Measurements from ENCODE around the gene RIN2. TPM values are rescaled to one million over a fixed set of nuclear protein-coding genes. Genes with fewer than 3 reads are reported as not detected.

RIN2 gene
- total and polyA plus RNA-seq, 7 donors, result 4.4 to 33.4 (median 18.9) TPM

GRCh38 chr20:19745106-19745505 is 13.0 kb upstream of the RIN2 start:
- intact Hi-C loops (cut with DNase I), result no loop called here

DNA sequence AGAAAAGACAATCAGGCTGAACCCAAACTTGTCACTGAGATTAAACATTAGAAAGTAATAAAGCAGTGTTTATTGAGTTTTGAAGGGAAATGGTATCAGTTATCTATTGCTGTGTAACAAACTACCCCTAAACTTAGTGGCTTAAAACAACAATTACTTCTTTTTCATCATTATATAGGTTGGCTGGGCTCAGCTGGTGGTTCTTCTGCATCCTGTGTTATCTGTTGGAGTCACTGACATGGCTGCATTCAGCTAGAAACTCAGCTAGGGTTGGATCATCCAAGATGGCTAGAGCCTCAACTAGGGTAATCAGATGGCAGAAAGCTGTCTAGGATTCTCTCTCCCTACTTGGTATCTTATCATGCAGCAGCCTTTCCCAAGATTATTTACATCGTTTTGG is 12.5 kb upstream of the RIN2 start:
- no peak for DNase-seq
- no peak for ATAC-seq
- no peaks in the 10 kb centered on the region for H3K9me3 ChIP-seq
- TF ChIP-seq, protein P1, sequence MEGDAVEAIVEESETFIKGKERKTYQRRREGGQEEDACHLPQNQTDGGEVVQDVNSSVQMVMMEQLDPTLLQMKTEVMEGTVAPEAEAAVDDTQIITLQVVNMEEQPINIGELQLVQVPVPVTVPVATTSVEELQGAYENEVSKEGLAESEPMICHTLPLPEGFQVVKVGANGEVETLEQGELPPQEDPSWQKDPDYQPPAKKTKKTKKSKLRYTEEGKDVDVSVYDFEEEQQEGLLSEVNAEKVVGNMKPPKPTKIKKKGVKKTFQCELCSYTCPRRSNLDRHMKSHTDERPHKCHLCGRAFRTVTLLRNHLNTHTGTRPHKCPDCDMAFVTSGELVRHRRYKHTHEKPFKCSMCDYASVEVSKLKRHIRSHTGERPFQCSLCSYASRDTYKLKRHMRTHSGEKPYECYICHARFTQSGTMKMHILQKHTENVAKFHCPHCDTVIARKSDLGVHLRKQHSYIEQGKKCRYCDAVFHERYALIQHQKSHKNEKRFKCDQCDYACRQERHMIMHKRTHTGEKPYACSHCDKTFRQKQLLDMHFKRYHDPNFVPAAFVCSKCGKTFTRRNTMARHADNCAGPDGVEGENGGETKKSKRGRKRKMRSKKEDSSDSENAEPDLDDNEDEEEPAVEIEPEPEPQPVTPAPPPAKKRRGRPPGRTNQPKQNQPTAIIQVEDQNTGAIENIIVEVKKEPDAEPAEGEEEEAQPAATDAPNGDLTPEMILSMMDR (IDR thresholded peaks at IDR 0.05), result no peak
- H3K27ac ChIP-seq, result no peak overlapping the region
- no peaks in the 10 kb centered on the region for H3K27me3 ChIP-seq (ENCODE audit: insufficient read depth in 3 of 3, low read length in 2 of 3)
- no peaks in the 10 kb centered on the region for H3K36me3 ChIP-seq (ENCODE audit: insufficient read depth in 1 of 2, low read depth in 1 of 2)
- no peak overlapping the region for H3K4me3 ChIP-seq
- intact Hi-C loops (cut with DNase I), result no loop called here
- WGBS, 3 donors, result 84 to 100% (median 88%) methylated on average over 1 of the region's 1 CpG
- H3K4me1 ChIP-seq, result peaks cover 8% of the 10 kb centered on the region

More at GRCh38 chr20:19745106-19745505, 13.0 kb upstream of the RIN2 start:
- ATAC-seq, result no peak
- H3K36me3 ChIP-seq (ENCODE audit: insufficient read depth in 1 of 2, low read depth in 1 of 2), result no peaks in the 10 kb centered on the region
- 54 to 71% (median 56%) methylated on average over 3 of the region's 3 CpGs for WGBS, 3 donors
- H3K4me1 ChIP-seq, result peaks cover 8% of the 10 kb centered on the region
- H3K4me3 ChIP-seq, result no peak overlapping the region
- TF ChIP-seq, protein P1 (IDR thresholded peaks at IDR 0.05), result no peak
- H3K9me3 ChIP-seq, result no peaks in the 10 kb centered on the region
- H3K27ac ChIP-seq, result no peak overlapping the region
- H3K27me3 ChIP-seq (ENCODE audit: insufficient read depth in 3 of 3, low read length in 2 of 3), result no peaks in the 10 kb centered on the region
- DNase-seq, result no peak

DNA sequence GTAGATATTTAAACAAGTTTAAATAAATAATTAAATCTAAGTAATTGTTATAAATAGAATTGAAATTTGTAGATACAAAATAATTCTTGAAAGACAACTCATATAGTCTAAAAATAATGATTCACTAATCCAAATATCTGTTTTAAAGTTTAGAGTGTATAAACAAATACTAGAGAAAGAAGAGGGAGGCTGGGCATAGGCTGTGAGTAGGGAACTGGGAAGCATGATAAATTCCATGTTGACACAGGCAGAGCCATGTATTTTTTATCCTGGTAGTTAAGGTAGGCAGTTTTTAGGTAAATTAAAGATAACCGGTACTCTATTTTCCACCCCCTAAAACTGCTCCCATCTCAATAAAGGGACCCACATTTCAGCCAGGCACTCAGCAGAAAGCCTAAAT is 11.7 kb upstream of the RIN2 start:
- Histone ChIP-seq H3K9me3 (no peaks in the 10 kb centered on the region), H3K4me3 (no peak overlapping the region), H3K27me3 (ENCODE audit: insufficient read depth in 3 of 3, low read length in 2 of 3) (no peaks in the 10 kb centered on the region), H3K4me1 (peaks cover 8% of the 10 kb centered on the region), H3K27ac (no peak overlapping the region), H3K36me3 (ENCODE audit: insufficient read depth in 1 of 2, low read depth in 1 of 2) (no peaks in the 10 kb centered on the region)
- intact Hi-C loops (cut with DNase I), result no loop called here
- TF ChIP-seq, protein P1 (IDR thresholded peaks at IDR 0.05), result no peak
- ATAC-seq (no peak), DNase-seq (no peak)
- 98 to 100% (median 100%) methylated on average over 1 of the region's 1 CpG for WGBS, 3 donors

DNA sequence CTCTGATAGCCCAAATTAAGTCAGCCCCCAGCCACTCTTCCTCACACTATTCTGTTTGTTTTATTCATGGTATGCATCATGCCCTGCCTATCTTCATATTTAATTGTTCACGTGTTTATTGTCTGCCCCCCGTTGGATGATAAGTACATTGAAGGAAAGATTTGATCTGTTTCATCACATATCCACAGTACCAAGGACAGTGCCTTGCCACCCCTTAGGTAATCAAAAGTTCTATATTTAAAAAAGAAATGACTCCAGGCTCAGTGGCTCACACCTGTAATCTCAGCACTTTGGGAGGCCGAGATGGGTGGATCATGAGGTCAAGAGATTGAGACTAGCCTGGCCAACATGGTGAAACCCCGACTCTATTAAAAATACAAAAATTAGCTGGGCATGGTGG is 10.2 kb upstream of the RIN2 start:
- no peak overlapping the region for H3K27ac ChIP-seq
- H3K36me3 ChIP-seq (ENCODE audit: insufficient read depth in 1 of 2, low read depth in 1 of 2), result no peaks in the 10 kb centered on the region
- DNase-seq, result no peak
- 93 to 97% (median 95%) methylated on average over 4 of the region's 4 CpGs for WGBS, 3 donors
- H3K4me3 ChIP-seq, result no peak overlapping the region
- intact Hi-C loops (cut with DNase I), result no loop called here
- peaks cover 7% of the 10 kb centered on the region for H3K4me1 ChIP-seq
- no peaks in the 10 kb centered on the region for H3K27me3 ChIP-seq (ENCODE audit: insufficient read depth in 3 of 3, low read length in 2 of 3)
- H3K9me3 ChIP-seq, result no peaks in the 10 kb centered on the region
- ATAC-seq, result no peak
- TF ChIP-seq, protein P1 (IDR thresholded peaks at IDR 0.05), result no peak

- no peak for ATAC-seq
- H3K36me3 ChIP-seq (ENCODE audit: insufficient read depth in 1 of 2, low read depth in 1 of 2), result no peaks in the 10 kb centered on the region
- H3K9me3 ChIP-seq, result no peaks in the 10 kb centered on the region
- WGBS, 3 donors, result 79 to 82% (median 79%) methylated on average over 2 of the region's 2 CpGs
- TF ChIP-seq, protein P1 (IDR thresholded peaks at IDR 0.05), result no peak
- no peak for DNase-seq
- no peak overlapping the region for H3K4me3 ChIP-seq
- H3K4me1 ChIP-seq, result no peaks in the 10 kb centered on the region
- H3K27ac ChIP-seq, result no peak overlapping the region
- no peaks in the 10 kb centered on the region for H3K27me3 ChIP-seq (ENCODE audit: insufficient read depth in 3 of 3, low read length in 2 of 3)
- intact Hi-C loops (cut with DNase I), result no loop called here
Observed at GRCh38 chr20:19748681-19749080, 9.4 kb upstream of the RIN2 start.

Data from psoas muscle (tissue), 8 donors.